ENCODE measurements around the gene LMNA.
"Not testable (repeated sequence)": the region's sequence is repeated elsewhere in the genome, so short reads cannot be mapped to it uniquely, and the experiment has no call there.

The LMNA gene

DNA sequence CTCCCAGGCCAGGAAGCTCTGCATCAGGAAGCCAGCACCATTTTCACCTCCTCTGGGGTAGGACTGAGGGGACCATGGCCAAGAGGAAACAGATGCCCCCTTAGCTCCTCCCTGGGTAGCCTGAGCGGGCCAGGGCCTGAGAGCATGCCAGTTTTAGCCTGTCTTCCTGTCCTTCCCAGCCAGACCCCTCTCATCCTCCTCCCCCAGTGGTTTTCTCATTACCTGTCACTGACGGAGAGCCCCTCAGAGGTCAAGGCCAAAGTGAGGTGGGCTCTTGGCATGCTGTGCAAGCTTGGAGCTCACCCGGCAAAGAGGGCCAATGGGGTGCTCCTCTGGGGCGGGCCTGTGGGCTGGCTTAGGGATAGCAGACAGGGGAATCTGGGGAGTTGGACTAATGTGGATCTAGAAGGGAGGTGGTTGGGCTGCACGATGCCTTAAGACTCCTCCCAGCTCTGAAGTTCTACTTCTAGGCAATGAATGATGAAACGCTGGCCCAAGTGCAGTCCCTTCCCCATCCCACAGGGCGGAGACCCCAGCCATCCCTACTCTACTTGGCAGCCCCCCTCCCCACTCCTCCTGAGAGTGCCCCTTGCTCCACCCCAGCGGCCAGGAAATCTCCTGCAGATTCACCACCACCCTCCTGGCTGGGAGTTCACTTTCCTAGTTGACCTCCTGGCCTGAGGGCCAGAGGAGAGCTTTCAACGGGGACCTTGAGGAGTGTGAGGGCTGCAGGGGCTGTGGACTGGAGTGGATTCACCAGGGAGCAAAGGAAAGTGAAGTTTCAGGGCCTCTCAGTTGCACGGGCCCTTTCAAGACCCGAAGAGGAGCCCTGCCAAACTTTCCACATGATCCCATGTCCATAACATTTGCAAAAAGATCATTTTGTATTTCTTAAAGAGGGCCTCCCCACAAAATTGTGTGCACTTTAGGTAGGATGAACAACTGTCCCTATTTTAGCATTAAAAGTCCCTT lies 9.4 kb upstream of the LMNA start:
- DNase-seq (ENCODE audit: low read depth in 3 of 3), result no peak

- no peak for DNase-seq (ENCODE audit: low read depth in 3 of 3)
These were observed 7.7 kb upstream of the LMNA start for GRCh38 chr1:156106624-156107488.

GRCh38 chr1:156108057-156108456 lies 6.5 kb upstream of the LMNA start:
- DNase-seq (ENCODE audit: low read depth in 3 of 3), result no peak

- no peak for DNase-seq (ENCODE audit: low read depth in 3 of 3)
These were observed 5.8 kb upstream of the LMNA start for GRCh38 chr1:156108664-156109241.

GRCh38 chr1:156110252-156110651 lies 4.3 kb upstream of the LMNA start:
- no peak for DNase-seq (ENCODE audit: low read depth in 3 of 3)

DNA sequence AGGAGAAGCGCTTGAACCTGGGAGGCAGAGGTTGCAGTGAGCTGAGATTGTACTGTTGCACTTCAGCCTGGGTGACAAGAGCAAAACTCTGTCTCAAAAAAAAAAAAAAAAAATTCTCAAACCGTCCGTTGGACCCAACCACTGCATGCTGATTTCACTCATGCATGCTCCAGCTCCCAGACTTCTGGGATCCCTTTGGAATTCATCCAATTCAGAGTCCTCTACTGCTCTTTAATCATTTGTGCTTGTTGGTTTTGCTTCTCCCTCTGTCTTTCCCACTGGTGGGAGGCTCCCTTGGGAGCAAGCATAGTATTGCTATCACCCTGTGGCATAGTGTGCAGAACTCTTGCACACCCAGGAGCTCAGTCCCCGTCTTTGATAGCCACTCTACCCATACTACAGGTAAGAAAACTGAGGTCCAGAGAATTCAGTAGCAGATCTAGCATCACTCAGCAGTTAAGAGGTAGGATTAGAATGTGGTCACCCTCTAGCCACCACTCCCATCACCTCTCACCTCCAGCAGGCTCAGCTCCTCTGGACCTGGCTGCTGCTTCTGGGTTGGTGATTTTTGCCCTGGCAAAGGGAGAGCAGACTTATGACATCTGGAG lies 3.1 kb upstream of the LMNA start:
- DNase-seq (ENCODE audit: low read depth in 3 of 3), result no peak

DNA sequence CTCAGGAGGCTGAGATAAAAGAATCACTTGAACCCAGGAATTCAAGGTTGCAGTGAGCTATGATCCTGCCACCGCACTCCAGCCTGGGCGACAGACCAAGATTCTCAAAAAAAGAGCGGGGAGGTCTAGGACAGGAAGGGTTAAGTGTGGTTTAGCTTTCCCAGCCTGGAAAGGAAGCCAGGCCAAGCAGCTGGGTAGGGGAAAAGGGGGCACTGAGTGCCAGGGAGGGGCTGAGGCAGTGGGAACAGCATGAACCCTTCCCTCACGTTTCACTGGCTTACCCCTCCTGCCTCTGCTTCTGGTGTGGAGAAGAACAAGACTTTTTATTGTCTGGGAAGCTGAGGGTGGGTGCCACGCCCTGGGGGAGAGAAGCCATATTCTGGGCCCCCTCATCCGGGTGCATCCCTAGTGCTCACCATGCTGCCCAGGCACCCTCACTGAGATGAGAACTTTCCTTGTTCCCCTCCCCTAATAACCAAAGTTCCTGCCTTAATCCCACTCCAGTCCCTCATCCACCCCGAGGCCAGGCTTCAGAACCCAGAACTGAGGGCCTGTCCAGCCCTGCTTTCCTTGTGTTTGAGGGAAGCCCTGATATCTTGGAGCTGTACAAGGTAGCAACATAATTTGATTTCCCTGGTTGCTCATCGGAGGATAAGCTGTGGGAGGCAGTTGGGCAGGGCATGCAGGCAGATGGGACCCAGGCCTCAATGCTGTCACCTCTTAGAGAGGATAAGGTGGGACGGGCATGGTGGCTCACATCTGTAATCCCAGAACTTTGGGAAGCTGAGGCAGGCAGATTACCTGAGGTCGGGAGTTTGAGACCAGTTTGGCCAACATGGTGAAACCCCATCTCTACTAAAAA lies 2.0 kb upstream of the LMNA start:
- DNase-seq (ENCODE audit: low read depth in 3 of 3), result no peak

DNA sequence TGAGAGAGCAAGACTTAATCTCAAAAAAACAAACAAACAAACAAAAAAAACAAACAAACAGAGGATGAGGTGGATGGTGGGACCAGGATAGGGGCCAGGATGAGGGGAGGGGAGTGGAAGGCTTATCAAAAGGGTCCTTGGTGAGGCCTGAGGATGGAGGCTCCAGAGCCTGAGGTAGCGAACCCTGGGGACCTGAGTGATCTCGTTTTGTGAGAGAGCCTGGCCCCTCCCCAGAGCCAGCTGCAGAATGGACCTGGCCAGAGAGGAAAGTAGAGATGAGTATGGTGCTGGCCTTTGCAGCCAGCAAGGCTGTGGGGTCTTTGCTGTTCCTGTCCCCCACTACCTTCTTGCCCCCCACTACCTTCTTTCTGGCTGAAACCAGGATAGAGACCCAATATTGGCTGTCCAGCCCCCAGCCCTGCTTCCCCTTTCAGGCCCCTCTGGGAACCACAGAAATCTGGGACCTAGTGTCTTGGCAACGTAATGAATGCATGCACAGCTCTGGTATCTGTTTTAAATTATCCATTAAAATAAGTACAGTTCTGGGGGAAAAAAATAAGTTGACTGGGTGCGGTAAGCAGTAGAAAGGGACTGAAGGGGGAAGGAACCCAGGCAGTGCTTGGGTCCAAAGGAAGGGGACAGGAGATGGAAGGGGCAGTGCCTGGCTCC lies 1.1 kb upstream of the LMNA start:
- no peak for DNase-seq (ENCODE audit: low read depth in 3 of 3)

GRCh38 chr1:156114919-156115513 lies 505 bp downstream of the LMNA start:
- DNase-seq (ENCODE audit: low read depth in 3 of 3), result no peak

GRCh38 chr1:156115514-156116374 lies 1.2 kb downstream of the LMNA start:
- DNase-seq (ENCODE audit: low read depth in 3 of 3), result no peak

- not testable (repeated sequence) for DNase-seq (ENCODE audit: low read depth in 3 of 3)
These were observed 2.2 kb downstream of the LMNA start for GRCh38 chr1:156116731-156117130.

DNA sequence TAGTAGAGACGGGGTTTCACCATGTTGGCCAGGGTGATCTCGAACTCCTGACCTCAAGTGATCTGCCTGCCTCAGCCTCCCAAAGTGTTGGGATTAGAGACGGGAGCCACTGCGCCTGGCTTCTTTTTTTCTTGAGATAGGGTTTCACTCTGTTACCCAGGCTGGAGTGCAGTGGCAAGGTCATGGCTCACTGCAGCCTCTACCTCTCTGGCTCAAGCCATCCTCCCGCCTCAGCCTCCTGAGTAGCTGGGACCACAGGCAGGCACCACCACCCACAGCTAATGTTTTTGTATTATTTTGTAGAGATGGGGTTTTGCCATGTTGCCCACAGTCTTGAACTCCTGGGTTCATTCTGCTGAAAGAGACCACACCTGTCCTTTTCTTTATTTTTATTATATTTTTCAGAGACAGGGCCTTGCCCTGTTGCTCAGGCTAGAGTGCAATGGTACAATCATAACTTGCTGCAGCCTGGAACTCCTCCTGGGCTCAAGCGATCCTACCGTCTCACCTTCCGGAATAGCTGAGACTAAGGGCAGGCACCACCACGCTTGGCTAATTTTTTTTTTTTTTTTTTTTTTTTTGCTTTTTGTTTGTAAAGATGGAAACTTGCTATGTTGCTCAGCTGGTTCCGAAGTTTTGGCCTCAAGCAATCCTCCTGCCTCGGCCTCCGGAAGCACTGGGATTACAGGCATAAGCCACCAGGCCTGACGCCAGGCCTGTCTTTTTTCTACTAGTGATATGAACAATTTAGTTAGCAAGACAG lies 3.1 kb downstream of the LMNA start:
- DNase-seq (ENCODE audit: low read depth in 3 of 3), result no peak

DNA sequence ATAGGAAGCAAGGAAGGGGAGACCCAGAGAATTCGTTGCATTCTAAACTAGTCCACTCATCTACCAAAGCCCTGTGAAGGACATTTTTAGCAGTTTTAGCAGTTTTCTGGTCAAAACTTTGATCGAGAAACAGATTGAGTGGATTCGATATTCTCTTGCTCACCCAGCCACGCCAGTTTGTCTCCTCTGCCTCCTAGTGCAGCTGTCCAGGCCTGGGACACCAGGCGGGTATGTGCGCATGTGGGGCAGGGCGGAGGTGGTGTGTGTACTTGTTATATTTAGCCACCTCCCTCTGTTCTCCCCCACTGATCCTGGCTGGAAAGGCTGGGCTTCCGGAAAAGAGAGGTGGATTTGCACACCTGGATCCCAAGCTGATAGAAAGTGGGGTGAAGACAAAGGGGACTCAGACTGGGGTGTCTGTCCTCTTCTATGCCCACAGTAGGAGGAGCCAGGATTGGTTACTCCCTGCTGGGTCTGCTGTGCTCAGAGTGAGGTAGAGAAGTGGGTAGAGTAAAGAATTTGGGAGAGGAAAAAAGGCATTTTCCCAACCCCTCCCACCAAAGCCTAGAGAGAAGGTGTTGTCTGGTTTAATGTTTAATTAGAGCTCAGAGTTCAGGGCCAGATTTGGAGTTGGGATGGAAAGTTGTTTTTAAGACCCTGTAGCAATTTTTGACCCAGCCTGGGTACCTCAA lies 3.8 kb downstream of the LMNA start:
- no peak for DNase-seq (ENCODE audit: low read depth in 3 of 3)

DNA sequence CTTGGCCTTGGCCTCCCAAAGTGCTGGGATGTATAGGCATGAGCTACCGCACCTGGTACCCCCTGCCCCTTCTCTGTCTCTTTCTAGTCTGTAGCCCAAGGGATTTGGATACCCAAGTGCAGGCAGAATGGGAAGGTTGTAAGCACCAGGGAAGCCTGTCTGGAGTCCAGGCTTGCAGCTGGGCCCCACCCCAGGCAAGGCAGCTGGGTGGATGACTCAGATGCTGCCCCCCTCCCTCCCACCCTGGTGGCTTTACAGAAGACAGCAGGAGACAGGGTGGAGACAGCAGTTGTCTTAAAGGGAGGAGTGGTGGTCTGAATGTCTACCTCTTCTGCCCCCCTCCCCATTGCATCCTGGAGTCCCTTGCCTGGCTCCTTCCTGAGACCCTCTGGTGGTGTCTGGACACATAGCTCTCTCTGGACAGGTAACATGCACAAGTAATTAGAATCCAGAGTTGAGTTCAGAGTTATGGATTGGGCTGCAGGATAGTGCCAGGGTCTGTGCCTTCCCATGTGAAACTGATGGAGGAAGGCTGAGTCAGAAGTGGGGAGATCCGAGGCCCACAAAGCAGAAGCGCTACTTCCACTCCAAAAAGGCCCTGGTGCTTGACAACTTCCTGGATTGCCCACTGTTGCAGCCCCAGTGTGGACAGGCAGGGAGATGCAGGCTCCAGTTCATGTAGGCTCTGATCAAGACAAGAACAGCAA lies 5.1 kb downstream of the LMNA start:
- no peak for DNase-seq (ENCODE audit: low read depth in 3 of 3)

DNA sequence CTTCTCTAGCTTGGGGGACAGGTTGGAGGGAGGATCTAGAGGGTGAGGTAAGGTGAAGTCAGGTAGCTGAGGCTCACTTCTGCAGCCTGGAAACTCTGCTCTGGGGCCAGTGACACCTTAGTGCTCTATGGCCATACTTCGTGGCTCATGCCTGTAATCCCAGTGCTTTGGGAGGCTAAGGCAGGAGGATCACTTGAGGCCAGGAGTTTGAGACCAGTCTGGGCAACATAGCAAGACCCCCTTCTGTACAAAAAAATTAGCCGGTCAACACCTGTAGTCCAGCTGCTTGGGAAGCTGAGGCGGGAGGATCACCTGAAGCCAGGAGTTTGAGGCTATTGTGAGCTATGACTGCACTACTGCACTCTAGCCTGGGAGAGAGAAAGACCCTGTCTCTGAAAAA lies 5.8 kb downstream of the LMNA start:
- no peak for DNase-seq (ENCODE audit: low read depth in 3 of 3)

GRCh38 chr1:156121005-156121404 lies 6.5 kb downstream of the LMNA start:
- not testable (repeated sequence) for DNase-seq (ENCODE audit: low read depth in 3 of 3)

DNA sequence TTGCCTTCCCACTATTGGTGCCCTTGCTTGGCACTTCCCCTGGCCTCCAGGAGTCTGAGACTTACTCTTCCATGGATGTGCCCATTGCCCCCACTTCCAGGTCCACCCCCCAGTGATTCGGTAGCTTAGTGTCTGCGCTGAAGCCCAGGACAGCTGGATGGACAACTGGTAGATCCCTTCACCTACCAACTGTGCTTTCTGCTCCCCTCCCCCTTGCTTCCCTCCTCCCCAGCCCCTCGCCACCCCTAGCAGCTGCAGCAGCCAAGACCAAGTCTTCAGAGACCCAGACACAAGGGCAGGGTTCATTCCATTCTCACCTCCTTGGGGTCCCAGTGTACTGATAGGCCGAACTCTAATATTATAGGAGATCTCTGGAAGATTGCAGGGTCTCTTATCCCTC lies 6.9 kb downstream of the LMNA start:
- no peak for DNase-seq (ENCODE audit: low read depth in 3 of 3)
